ENCODE results near the gene CNTNAP4.

Gene CNTNAP4

DNA sequence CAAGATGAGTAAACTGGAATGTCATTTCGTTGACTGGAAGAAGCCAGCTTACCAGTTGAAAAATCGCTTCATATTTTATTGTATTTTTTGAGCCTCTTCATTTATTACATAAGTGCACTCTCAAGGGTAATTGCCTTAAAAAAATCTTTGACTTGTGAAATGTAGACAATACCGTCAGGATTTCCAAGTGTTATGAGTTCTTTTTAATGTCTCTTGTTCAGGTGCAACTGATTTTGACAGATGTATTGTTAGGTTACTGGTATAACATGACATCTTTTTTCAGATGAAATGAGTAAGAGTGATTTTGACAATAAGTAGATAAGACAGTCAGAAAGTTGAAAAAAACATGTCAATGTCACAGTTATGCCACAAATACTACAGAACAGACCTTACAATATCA is 169.1 kb downstream of the CNTNAP4 start:
- ATAC-seq: no peak
- TF ChIP-seq OSR1 (CRISPR knock-in tag; IDR thresholded peaks at IDR 0.05): no peak
- TF ChIP-seq, protein P1, sequence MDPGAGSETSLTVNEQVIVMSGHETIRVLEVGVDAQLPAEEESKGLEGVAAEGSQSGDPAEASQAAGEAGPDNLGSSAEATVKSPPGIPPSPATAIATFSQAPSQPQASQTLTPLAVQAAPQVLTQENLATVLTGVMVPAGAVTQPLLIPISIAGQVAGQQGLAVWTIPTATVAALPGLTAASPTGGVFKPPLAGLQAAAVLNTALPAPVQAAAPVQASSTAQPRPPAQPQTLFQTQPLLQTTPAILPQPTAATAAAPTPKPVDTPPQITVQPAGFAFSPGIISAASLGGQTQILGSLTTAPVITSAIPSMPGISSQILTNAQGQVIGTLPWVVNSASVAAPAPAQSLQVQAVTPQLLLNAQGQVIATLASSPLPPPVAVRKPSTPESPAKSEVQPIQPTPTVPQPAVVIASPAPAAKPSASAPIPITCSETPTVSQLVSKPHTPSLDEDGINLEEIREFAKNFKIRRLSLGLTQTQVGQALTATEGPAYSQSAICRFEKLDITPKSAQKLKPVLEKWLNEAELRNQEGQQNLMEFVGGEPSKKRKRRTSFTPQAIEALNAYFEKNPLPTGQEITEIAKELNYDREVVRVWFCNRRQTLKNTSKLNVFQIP (CRISPR knock-in tag; IDR thresholded peaks at IDR 0.05; ENCODE audit: borderline replicate concordance, low read depth): no peak
- TF ChIP-seq, protein P2, sequence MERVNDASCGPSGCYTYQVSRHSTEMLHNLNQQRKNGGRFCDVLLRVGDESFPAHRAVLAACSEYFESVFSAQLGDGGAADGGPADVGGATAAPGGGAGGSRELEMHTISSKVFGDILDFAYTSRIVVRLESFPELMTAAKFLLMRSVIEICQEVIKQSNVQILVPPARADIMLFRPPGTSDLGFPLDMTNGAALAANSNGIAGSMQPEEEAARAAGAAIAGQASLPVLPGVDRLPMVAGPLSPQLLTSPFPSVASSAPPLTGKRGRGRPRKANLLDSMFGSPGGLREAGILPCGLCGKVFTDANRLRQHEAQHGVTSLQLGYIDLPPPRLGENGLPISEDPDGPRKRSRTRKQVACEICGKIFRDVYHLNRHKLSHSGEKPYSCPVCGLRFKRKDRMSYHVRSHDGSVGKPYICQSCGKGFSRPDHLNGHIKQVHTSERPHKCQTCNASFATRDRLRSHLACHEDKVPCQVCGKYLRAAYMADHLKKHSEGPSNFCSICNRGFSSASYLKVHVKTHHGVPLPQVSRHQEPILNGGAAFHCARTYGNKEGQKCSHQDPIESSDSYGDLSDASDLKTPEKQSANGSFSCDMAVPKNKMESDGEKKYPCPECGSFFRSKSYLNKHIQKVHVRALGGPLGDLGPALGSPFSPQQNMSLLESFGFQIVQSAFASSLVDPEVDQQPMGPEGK (CRISPR knock-in tag; IDR thresholded peaks at IDR 0.05; ENCODE audit: borderline replicate concordance): no peak
- TF ChIP-seq RARB (CRISPR knock-in tag; IDR thresholded peaks at IDR 0.05): no peak
- TF ChIP-seq PPARA (CRISPR knock-in tag; IDR thresholded peaks at IDR 0.05; ENCODE audit: borderline replicate concordance): no peak
- TF ChIP-seq ZNF70 (CRISPR knock-in tag; IDR thresholded peaks at IDR 0.05): no peak
- no peak for TF ChIP-seq ESRRG (CRISPR knock-in tag; IDR thresholded peaks at IDR 0.05)
- no peak for TF ChIP-seq CSDC2 (CRISPR knock-in tag; IDR thresholded peaks at IDR 0.05)
- TF ChIP-seq ISL1 (CRISPR knock-in tag; IDR thresholded peaks at IDR 0.05): no peak

DNA sequence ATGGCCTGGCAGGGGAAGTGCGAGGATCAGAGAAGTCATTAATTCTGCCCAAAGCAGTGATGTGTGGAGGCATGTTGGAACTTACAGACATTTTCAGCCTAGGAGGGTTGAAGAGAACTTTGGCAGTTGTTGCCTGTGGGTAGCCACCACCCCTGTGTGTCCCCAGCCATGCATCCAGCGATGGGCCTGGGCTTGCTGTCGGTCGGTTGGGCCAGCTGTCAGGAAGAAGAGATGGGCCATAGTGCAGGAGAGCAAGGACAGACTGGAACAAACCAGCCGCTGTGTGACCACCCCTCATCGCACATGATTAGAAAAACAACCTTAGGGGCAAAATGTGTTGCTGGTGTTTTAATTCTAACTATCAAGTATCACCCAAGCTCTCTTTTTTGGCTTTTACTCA is 173.7 kb downstream of the CNTNAP4 start:
- no peak for TF ChIP-seq BACH2 (CRISPR knock-in tag; IDR thresholded peaks at IDR 0.05; ENCODE audit: borderline replicate concordance)
- TF ChIP-seq, protein P3, sequence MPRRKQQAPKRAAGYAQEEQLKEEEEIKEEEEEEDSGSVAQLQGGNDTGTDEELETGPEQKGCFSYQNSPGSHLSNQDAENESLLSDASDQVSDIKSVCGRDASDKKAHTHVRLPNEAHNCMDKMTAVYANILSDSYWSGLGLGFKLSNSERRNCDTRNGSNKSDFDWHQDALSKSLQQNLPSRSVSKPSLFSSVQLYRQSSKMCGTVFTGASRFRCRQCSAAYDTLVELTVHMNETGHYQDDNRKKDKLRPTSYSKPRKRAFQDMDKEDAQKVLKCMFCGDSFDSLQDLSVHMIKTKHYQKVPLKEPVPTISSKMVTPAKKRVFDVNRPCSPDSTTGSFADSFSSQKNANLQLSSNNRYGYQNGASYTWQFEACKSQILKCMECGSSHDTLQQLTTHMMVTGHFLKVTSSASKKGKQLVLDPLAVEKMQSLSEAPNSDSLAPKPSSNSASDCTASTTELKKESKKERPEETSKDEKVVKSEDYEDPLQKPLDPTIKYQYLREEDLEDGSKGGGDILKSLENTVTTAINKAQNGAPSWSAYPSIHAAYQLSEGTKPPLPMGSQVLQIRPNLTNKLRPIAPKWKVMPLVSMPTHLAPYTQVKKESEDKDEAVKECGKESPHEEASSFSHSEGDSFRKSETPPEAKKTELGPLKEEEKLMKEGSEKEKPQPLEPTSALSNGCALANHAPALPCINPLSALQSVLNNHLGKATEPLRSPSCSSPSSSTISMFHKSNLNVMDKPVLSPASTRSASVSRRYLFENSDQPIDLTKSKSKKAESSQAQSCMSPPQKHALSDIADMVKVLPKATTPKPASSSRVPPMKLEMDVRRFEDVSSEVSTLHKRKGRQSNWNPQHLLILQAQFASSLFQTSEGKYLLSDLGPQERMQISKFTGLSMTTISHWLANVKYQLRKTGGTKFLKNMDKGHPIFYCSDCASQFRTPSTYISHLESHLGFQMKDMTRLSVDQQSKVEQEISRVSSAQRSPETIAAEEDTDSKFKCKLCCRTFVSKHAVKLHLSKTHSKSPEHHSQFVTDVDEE (CRISPR knock-in tag; IDR thresholded peaks at IDR 0.05): no peak
- TF ChIP-seq OSR1 (CRISPR knock-in tag; IDR thresholded peaks at IDR 0.05): no peak
- TF ChIP-seq ZFP3 (CRISPR knock-in tag; IDR thresholded peaks at IDR 0.05): no peak
- TF ChIP-seq SNAI2 (CRISPR knock-in tag; IDR thresholded peaks at IDR 0.05): no peak
- TF ChIP-seq, protein P1 (CRISPR knock-in tag; IDR thresholded peaks at IDR 0.05; ENCODE audit: borderline replicate concordance, low read depth): no peak
- TF ChIP-seq ZNF565 (CRISPR knock-in tag; conservative IDR thresholded peaks at IDR 0.05; ENCODE audit: low read depth): no peak
- ATAC-seq: no peak

DNA sequence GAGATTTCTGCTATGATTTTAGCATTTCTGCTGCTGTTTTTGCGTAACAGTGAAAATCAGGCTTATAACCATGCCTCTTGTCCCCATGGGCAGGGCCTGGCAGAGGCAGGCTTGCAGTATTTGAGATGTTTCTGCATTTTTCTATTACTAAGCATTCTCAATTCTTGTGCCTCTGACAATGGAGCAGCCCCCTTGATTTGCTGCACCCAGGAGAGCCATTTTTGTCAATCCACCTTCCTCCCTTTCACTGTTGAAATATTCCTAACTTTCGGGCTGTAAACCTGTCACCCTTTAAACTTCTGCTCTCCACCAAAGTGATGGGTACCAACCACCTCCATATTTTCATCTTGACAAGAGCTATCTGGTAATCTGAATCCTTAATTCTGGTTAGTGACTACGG is 178.1 kb downstream of the CNTNAP4 start:
- TF ChIP-seq TCF4 (CRISPR knock-in tag; IDR thresholded peaks at IDR 0.05; ENCODE audit: borderline replicate concordance): no peak
- no peak for TF ChIP-seq GLIS3 (CRISPR knock-in tag; IDR thresholded peaks at IDR 0.05)
- no peak for TF ChIP-seq ZNF565 (CRISPR knock-in tag; conservative IDR thresholded peaks at IDR 0.05; ENCODE audit: low read depth)
- TF ChIP-seq, protein P3 (CRISPR knock-in tag; IDR thresholded peaks at IDR 0.05): no peak
- TF ChIP-seq CSDC2 (CRISPR knock-in tag; IDR thresholded peaks at IDR 0.05): no peak
- no peak for TF ChIP-seq ZNF70 (CRISPR knock-in tag; IDR thresholded peaks at IDR 0.05)
- TF ChIP-seq, protein P4, sequence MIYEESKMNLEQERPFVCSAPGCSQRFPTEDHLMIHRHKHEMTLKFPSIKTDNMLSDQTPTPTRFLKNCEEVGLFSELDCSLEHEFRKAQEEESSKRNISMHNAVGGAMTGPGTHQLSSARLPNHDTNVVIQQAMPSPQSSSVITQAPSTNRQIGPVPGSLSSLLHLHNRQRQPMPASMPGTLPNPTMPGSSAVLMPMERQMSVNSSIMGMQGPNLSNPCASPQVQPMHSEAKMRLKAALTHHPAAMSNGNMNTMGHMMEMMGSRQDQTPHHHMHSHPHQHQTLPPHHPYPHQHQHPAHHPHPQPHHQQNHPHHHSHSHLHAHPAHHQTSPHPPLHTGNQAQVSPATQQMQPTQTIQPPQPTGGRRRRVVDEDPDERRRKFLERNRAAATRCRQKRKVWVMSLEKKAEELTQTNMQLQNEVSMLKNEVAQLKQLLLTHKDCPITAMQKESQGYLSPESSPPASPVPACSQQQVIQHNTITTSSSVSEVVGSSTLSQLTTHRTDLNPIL (CRISPR knock-in tag; IDR thresholded peaks at IDR 0.05; ENCODE audit: low read depth): no peak
- TF ChIP-seq ZFP3 (CRISPR knock-in tag; IDR thresholded peaks at IDR 0.05): no peak
- no peak for TF ChIP-seq ESRRG (CRISPR knock-in tag; IDR thresholded peaks at IDR 0.05)
- TF ChIP-seq ZC3H10 (CRISPR knock-in tag; IDR thresholded peaks at IDR 0.05): no peak
- TF ChIP-seq, protein P2 (CRISPR knock-in tag; IDR thresholded peaks at IDR 0.05; ENCODE audit: borderline replicate concordance): no peak
- TF ChIP-seq BACH2 (CRISPR knock-in tag; IDR thresholded peaks at IDR 0.05; ENCODE audit: borderline replicate concordance): no peak
- no peak for ATAC-seq

Data from SK-N-SH treated with all-trans-retinoic acid at 6 μM for 48 hours (cell line).